Measurements from ENCODE around the gene WNK2.

The WNK2 gene

GRCh38 chr9:93298498-93299417 is 114.8 kb downstream of the WNK2 start:
- TF ChIP-seq CTCF (IDR thresholded peaks at IDR 0.05; ENCODE audit: insufficient read depth, low read length, poor library complexity, severe bottlenecking) (no peak), EZH2phosphoT487 (conservative IDR thresholded peaks at IDR 0.05; ENCODE audit: low read length) (no peak)
- H3K36me3 ChIP-seq (ENCODE audit: low read length) = no peaks in the 10 kb centered on the region
- H3K27me3 ChIP-seq (ENCODE audit: low read length) = no peaks in the 10 kb centered on the region
- H3K9ac ChIP-seq (ENCODE audit: low read length) = no peak overlapping the region
- no peaks in the 10 kb centered on the region for H3K9me3 ChIP-seq (ENCODE audit: insufficient read depth, low read length)
- no peak overlapping the region for H3K4me3 ChIP-seq (ENCODE audit: insufficient read depth, low read length, poor library complexity, severe bottlenecking)
- H2AFZ ChIP-seq (ENCODE audit: low read depth, low read length, severe bottlenecking) = no peak overlapping the region
- H3K9me2 ChIP-seq (replicated peaks; ENCODE audit: insufficient read depth, low read length) = no peaks in the 10 kb centered on the region
- H3K27ac ChIP-seq (ENCODE audit: low read depth, low read length) = no peak overlapping the region
- no peaks in the 10 kb centered on the region for H4K20me1 ChIP-seq (ENCODE audit: low read depth, low read length)
- H3K79me2 ChIP-seq (ENCODE audit: insufficient read depth, low read length) = no peaks in the 10 kb centered on the region
- no peak overlapping the region for H3K4me2 ChIP-seq (ENCODE audit: low read depth, low read length, poor library complexity, severe bottlenecking)
- no peaks in the 10 kb centered on the region for H3F3A ChIP-seq (ENCODE audit: insufficient read depth)

GRCh38 chr9:93299418-93300174 is 115.7 kb downstream of the WNK2 start:
- Histone ChIP-seq H3K9me3 (ENCODE audit: insufficient read depth, low read length) (no peaks in the 10 kb centered on the region), H3K27me3 (ENCODE audit: low read length) (no peaks in the 10 kb centered on the region), H3K9ac (ENCODE audit: low read length) (no peak overlapping the region), H3K4me2 (ENCODE audit: low read depth, low read length, poor library complexity, severe bottlenecking) (no peak overlapping the region), H3F3A (ENCODE audit: insufficient read depth) (no peaks in the 10 kb centered on the region), H3K4me3 (ENCODE audit: insufficient read depth, low read length, poor library complexity, severe bottlenecking) (no peak overlapping the region), H3K9me2 (replicated peaks; ENCODE audit: insufficient read depth, low read length) (no peaks in the 10 kb centered on the region), H4K20me1 (ENCODE audit: low read depth, low read length) (no peaks in the 10 kb centered on the region), H3K27ac (ENCODE audit: low read depth, low read length) (no peak overlapping the region), H2AFZ (ENCODE audit: low read depth, low read length, severe bottlenecking) (no peak overlapping the region), H3K79me2 (ENCODE audit: insufficient read depth, low read length) (no peaks in the 10 kb centered on the region), H3K36me3 (ENCODE audit: low read length) (no peaks in the 10 kb centered on the region)
- TF ChIP-seq EZH2phosphoT487 (conservative IDR thresholded peaks at IDR 0.05; ENCODE audit: low read length) = no peak
- TF ChIP-seq CTCF (IDR thresholded peaks at IDR 0.05; ENCODE audit: insufficient read depth, low read length, poor library complexity, severe bottlenecking) = no peak

GRCh38 chr9:93300175-93300572 is 116.2 kb downstream of the WNK2 start:
- no peaks in the 10 kb centered on the region for H3K36me3 ChIP-seq (ENCODE audit: low read length)
- TF ChIP-seq EZH2phosphoT487 (conservative IDR thresholded peaks at IDR 0.05; ENCODE audit: low read length) = no peak
- no peak for TF ChIP-seq CTCF (IDR thresholded peaks at IDR 0.05; ENCODE audit: insufficient read depth, low read length, poor library complexity, severe bottlenecking)
- H3K9me2 ChIP-seq (replicated peaks; ENCODE audit: insufficient read depth, low read length) = no peaks in the 10 kb centered on the region
- no peak overlapping the region for H3K9ac ChIP-seq (ENCODE audit: low read length)
- H4K20me1 ChIP-seq (ENCODE audit: low read depth, low read length) = no peaks in the 10 kb centered on the region
- H3F3A ChIP-seq (ENCODE audit: insufficient read depth) = no peaks in the 10 kb centered on the region
- H3K27ac ChIP-seq (ENCODE audit: low read depth, low read length) = no peak overlapping the region
- no peak overlapping the region for H3K4me3 ChIP-seq (ENCODE audit: insufficient read depth, low read length, poor library complexity, severe bottlenecking)
- no peaks in the 10 kb centered on the region for H3K79me2 ChIP-seq (ENCODE audit: insufficient read depth, low read length)
- no peaks in the 10 kb centered on the region for H3K9me3 ChIP-seq (ENCODE audit: insufficient read depth, low read length)
- no peak overlapping the region for H2AFZ ChIP-seq (ENCODE audit: low read depth, low read length, severe bottlenecking)
- no peak overlapping the region for H3K4me2 ChIP-seq (ENCODE audit: low read depth, low read length, poor library complexity, severe bottlenecking)
- H3K27me3 ChIP-seq (ENCODE audit: low read length) = no peaks in the 10 kb centered on the region
